ENCODE measurements around the gene NBL1.

The NBL1 gene

DNA sequence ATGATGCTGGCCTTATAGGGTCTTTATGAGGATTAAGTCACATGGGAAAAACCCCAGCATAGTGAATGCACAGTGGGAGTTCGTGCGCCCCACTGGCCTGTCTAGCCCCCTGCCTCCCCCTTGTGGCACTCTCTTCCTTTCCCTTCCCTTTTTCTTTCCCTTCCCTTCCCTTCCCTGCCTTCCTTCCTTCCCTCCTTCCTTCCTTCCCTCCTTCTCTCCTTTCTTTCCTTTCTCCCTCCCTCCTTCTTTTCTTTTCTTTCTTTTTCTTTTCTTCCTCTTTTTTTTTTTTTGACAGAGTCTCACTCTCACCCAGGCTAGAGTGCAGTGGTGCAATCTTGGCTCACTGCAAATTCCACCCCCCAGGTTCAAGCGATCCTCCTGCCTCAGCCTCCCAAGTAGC lies 59.2 kb downstream of the NBL1 start:
- Histone ChIP-seq H3K9me3 (ENCODE audit: control insufficient read depth, insufficient read depth, low read depth, low read length) (no peaks in the 10 kb centered on the region), H3K27ac (ENCODE audit: extremely low read depth, low read depth, low read length) (no peak overlapping the region), H3K4me3 (ENCODE audit: low read depth, low read length) (no peak overlapping the region), H3K36me3 (ENCODE audit: control insufficient read depth in 2 of 2, insufficient read depth in 1 of 2, low read length in 2 of 2) (no peaks in the 10 kb centered on the region), H3K4me1 (ENCODE audit: control insufficient read depth, insufficient read depth, low read length) (no peaks in the 10 kb centered on the region)
- TF ChIP-seq, protein P1, sequence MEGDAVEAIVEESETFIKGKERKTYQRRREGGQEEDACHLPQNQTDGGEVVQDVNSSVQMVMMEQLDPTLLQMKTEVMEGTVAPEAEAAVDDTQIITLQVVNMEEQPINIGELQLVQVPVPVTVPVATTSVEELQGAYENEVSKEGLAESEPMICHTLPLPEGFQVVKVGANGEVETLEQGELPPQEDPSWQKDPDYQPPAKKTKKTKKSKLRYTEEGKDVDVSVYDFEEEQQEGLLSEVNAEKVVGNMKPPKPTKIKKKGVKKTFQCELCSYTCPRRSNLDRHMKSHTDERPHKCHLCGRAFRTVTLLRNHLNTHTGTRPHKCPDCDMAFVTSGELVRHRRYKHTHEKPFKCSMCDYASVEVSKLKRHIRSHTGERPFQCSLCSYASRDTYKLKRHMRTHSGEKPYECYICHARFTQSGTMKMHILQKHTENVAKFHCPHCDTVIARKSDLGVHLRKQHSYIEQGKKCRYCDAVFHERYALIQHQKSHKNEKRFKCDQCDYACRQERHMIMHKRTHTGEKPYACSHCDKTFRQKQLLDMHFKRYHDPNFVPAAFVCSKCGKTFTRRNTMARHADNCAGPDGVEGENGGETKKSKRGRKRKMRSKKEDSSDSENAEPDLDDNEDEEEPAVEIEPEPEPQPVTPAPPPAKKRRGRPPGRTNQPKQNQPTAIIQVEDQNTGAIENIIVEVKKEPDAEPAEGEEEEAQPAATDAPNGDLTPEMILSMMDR (tag by site-specific recombination; IDR thresholded peaks at IDR 0.05), result peak; percentile 31; the same call in 1 of the 2 replicates
- peak; percentile 64 for TF ChIP-seq ZNF366 (tag by site-specific recombination; conservative IDR thresholded peaks at IDR 0.05)
- no peak for TF ChIP-seq PRDM10 (tag by site-specific recombination; IDR thresholded peaks at IDR 0.05)
- no peak for TF ChIP-seq ZBTB7A (tag by site-specific recombination; IDR thresholded peaks at IDR 0.05; ENCODE audit: low read depth)
- peak; percentile 49; the same call in 1 of the 2 replicates for TF ChIP-seq PRDM1 (tag by site-specific recombination; IDR thresholded peaks at IDR 0.05)
- TF ChIP-seq ZIC2 (tag by site-specific recombination; IDR thresholded peaks at IDR 0.05), result 0 out of 2 replicates have a peak, but pooled peaks have one; percentile 8
- CTCF ChIA-PET, result interaction anchor here (0.6 to 9.5 kb wide), 10 partner anchors 8 to 1429 kb away, joined by 3 to 140 read pairs (median 6); partner anchors contain the start of gene HTR6
- POLR2A ChIA-PET, result no interaction called here

- POLR2A ChIA-PET, result interaction anchor here (1.1 to 1.8 kb wide), 2 partner anchors 11 to 177 kb away, joined by 3 to 5 read pairs; partner anchors contain the start of gene OTUD3
- CTCF ChIA-PET, result interaction anchor here (0.6 to 9.5 kb wide), 29 partner anchors 10 to 1000 kb away, joined by 3 to 140 read pairs (median 4); partner anchors contain the start of gene HTR6
- no peak overlapping the region for H3K4me3 ChIP-seq (ENCODE audit: low read depth, low read length)
- H3K9me3 ChIP-seq (ENCODE audit: control insufficient read depth, insufficient read depth, low read depth, low read length), result no peaks in the 10 kb centered on the region
- no peak overlapping the region for H3K27ac ChIP-seq (ENCODE audit: extremely low read depth, low read depth, low read length)
- H3K4me1 ChIP-seq (ENCODE audit: control insufficient read depth, insufficient read depth, low read length), result no peaks in the 10 kb centered on the region
- H3K36me3 ChIP-seq (ENCODE audit: control insufficient read depth in 2 of 2, insufficient read depth in 1 of 2, low read length in 2 of 2), result no peaks in the 10 kb centered on the region
- TF ChIP-seq ZNF2 (tag by site-specific recombination; IDR thresholded peaks at IDR 0.05), result 0 out of 2 replicates have a peak, but pooled peaks have one; percentile 49
- TF ChIP-seq, protein P2, sequence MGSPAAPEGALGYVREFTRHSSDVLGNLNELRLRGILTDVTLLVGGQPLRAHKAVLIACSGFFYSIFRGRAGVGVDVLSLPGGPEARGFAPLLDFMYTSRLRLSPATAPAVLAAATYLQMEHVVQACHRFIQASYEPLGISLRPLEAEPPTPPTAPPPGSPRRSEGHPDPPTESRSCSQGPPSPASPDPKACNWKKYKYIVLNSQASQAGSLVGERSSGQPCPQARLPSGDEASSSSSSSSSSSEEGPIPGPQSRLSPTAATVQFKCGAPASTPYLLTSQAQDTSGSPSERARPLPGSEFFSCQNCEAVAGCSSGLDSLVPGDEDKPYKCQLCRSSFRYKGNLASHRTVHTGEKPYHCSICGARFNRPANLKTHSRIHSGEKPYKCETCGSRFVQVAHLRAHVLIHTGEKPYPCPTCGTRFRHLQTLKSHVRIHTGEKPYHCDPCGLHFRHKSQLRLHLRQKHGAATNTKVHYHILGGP (tag by site-specific recombination; IDR thresholded peaks at IDR 0.05), result peak; percentile 75; the same call in 1 of the 2 replicates
- TF ChIP-seq WT1 (tag by site-specific recombination; IDR thresholded peaks at IDR 0.05), result no peak
- no peak for TF ChIP-seq PRDM1 (tag by site-specific recombination; IDR thresholded peaks at IDR 0.05)
- TF ChIP-seq ZNF548 (tag by site-specific recombination; IDR thresholded peaks at IDR 0.05), result no peak
- TF ChIP-seq ZNF518A (tag by site-specific recombination; conservative IDR thresholded peaks at IDR 0.05; ENCODE audit: low read depth), result no peak
- no peak for TF ChIP-seq ZNF157 (tag by site-specific recombination; IDR thresholded peaks at IDR 0.05)
- no peak for TF ChIP-seq ZNF335 (tag by site-specific recombination; conservative IDR thresholded peaks at IDR 0.05)
- TF ChIP-seq ZNF600 (tag by site-specific recombination; IDR thresholded peaks at IDR 0.05), result 0 out of 2 replicates have a peak, but pooled peaks have one; percentile 45
- peak; percentile 47 for TF ChIP-seq ZNF654 (tag by site-specific recombination; IDR thresholded peaks at IDR 0.05; ENCODE audit: low read depth)
- TF ChIP-seq FEZF1 (tag by site-specific recombination; IDR thresholded peaks at IDR 0.05), result no peak
- TF ChIP-seq ZNF677 (tag by site-specific recombination; IDR thresholded peaks at IDR 0.05), result no peak
- TF ChIP-seq ZNF132 (tag by site-specific recombination; IDR thresholded peaks at IDR 0.05; ENCODE audit: borderline replicate concordance), result no peak
Observed at GRCh38 chr1:19704247-19705113, 60.4 kb downstream of the NBL1 start.

Data from HEK293 (cell line).